ENCODE measurements around the gene DNAJC4.
A peak's percentile ranks its signal among the peaks of the same experiment; 100 is the strongest.

DNAJC4 gene

DNA sequence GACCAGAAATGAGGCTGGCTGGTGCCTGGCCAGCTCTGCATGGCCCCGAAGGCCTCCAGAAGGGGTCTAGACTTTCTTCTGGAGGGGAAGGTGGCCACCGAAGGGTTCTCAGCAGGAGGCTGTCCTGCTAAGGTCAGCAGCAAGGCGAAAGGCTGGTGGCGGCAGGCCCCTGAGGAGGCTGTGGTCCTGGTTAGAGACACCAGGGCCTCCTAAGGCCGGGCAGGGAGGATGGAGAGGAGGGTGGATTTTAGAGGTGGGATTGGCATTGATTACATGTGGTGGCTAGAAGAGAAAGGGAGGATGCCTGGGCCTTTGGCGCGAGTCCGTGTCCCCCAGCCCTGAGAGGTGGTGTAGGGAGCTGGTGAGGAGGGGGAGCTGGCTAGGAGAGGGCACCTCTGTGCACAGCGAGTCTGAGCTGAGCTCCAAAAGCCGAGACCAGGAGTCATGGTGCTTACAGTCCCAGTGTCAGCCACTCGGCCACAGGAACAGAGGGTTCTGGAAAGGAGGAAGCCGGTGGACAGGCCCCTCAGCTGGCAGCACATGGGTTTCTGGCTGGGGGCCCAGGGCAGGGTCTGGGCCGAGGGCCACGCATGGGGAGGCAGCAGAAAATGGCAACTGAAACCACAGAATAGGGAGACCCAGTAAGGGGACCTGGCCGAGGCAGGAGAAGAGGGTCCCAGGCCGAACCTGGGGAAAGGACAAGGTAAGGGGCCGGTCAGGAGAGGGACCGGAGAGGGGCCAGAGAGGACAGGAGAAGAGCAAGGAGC lies 21.4 kb upstream of the DNAJC4 start:
- no peak for DNase-seq

DNA sequence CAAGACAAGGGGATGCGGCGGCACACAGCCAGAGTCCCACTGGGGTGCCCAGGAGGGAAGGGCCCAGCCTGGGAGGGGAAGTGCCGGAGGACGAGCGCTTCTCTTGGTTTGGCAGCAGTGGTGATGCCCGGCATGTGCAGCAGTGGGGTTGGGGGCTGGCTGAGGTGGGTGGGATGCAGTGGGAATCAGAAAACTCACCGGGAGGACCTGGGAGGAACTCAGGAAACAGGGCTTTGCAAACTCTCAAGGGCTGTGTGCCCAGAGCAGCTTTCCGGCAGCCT lies 20.8 kb upstream of the DNAJC4 start:
- DNase-seq = no peak

DNA sequence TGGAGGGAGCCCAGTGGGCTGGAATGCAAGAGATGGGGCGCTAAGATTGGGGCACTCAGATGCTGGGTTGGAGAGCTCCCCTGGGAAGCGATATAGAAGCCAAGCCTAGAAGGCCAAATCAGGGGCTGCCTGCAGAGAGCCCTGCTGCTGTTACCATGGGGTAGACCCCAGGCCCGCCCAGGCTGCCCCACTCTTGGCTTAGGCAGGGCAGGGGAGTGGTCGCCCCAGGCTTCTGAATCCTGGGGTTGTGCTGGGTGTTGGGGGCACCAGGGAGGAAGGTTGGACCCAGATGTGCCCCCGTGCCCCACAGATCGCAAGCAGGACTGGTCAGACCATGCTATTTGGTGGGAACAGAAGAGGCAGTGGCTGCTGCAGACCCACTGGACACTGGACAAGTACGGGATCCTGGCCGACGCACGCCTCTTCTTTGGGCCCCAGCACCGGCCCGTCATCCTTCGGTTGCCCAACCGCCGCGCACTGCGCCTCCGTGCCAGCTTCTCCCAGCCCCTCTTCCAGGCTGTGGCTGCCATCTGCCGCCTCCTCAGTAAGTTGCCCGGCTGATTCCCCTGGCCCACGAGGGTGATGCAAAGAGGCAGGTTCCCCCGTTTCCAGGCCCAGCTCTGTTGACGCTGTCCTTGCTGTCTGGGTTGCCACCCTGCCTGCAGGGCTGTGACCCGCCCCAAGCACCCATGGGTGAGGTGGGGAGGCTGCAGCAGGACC lies 19.9 kb upstream of the DNAJC4 start:
- no peak for DNase-seq

DNA sequence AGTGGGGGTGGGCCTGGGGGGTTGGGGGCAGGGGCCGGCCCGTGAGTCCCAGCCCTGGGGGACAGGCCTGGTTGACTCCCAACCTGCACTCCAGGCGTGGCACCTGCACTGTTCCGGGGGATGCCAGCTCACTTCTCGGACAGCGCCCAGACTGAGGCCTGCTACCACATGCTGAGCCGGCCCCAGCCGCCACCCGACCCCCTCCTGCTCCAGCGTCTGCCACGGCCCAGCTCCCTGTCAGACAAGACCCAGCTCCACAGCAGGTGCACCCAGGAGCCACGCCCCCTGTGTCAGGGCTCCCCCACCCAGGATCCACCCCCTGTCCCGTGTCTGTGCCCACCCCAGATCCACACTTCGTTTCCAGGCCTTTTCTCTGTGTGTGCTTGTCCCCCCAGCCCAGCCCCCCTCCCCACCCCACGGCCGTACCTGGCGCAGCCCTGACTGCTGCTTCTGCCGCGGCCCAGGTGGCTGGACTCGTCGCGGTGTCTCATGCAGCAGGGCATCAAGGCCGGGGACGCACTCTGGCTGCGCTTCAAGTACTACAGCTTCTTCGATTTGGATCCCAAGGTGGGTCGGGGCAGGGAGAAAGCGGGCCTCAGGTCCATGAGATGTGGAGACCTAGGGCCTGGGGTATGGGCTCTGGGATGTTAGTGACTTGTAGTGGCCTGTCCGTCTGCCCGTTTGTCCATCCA lies 19.0 kb upstream of the DNAJC4 start:
- DNase-seq = no peak

DNA sequence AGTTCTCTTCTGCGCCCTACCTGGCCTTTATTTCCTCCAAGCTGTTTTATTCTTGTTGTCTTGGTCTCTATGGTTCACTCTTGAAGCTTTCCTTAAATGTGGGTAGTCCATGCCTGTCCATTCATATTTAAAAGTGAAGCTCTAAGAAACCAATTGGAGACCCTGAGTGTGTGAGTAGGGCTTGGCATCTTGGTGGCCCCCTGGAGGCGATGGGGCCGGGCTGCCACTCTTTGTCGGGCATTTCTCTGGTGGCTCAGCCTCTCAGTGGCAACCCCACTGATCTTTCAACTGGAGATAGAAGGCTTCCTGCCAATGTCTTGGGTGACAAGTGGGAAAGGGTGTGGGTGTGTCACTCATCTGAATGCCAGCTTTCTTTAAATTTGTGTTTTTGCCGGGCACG lies 13.5 kb upstream of the DNAJC4 start:
- no peak for DNase-seq

DNA sequence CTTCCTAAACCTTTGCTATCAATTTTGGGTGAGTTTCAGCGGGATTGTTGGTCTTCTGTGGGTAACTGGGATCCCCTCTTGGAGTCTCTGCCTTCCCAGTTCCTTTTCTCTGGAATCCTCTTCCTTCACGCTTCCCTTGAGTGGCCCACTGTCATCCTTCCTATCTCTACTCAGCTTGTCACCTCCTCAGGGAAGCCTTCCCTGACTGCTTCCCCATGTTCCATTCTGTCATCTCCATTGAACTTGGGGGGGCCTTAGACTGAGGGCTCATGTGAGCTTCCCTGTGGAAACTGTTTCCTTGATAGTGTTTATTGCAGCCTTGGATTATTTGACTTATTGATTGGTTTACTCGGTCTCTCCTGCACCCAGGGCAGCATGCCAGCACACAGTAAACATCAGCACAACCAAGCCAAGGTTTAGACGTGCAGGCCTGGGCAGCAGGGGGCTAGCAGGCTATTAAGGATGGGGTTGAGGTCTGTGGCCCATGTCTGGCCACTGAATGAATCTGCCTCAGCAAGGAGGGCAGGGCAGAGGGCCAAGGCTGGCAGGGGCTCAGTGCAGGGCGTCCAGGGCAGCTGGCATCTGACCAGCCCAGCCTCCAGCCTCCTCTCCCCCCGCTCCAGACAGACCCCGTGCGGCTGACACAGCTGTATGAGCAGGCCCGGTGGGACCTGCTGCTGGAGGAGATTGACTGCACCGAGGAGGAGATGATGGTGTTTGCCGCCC lies 11.6 kb upstream of the DNAJC4 start:
- DNase-seq = no peak

DNA sequence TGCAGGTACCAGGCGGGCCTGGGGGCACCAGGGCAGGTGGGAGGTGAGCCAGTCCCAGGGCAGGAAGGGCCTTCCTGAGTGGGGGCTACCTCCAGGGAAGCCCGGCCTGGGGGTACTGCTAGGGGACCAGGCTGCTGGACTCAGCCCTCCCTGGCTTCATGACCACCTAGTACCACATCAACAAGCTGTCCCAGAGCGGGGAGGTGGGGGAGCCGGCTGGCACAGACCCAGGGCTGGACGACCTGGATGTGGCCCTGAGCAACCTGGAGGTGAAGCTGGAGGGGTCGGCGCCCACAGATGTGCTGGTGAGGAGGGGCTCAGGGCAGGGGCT lies 11.0 kb upstream of the DNAJC4 start:
- DNase-seq = no peak

DNA sequence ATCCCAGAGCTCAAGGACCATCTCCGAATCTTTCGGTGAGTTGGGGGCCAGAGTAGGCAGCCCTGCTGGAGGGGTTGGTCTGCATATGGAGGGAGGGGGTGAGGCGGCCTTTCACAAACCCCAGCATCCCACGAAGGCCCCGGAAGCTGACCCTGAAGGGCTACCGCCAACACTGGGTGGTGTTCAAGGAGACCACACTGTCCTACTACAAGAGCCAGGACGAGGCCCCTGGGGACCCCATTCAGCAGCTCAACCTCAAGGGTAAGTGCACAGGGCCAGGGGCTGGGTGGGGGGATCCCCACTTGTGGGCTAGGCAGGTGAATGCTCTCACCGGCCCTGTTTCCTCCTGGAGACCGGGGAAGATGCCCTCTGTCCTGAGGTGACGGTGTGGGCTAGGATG lies 10.6 kb upstream of the DNAJC4 start:
- no peak for DNase-seq

DNA sequence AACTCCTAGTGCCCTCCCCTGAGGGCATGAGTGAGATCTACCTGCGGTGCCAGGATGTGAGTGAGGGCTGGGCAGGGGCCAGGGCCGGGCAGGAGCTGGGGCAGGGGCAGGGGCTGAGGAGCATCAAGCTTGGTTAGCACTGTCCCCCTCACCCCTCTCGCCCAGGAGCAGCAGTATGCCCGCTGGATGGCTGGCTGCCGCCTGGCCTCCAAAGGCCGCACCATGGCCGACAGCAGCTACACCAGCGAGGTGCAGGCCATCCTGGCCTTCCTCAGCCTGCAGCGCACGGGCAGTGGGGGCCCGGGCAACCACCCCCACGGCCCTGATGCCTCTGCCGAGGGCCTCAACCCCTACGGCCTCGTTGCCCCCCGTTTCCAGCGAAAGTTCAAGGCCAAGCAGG lies 10.1 kb upstream of the DNAJC4 start:
- no peak for DNase-seq

DNA sequence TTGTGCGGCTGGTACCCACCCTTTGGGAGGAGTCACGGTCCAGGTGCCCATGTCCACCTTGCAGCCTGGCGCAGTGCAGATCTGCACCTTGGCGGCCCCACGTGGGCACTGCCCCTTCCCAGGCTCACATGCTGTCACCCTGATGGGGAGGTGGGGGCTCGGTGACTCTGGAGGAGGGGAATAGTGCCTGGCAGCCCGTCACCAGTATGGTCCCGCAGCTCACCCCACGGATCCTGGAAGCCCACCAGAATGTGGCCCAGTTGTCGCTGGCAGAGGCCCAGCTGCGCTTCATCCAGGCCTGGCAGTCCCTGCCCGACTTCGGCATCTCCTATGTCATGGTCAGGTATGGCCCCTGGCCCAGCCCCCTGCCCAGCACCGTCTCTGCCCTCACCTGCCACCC lies 9.6 kb upstream of the DNAJC4 start:
- no peak for DNase-seq

DNA sequence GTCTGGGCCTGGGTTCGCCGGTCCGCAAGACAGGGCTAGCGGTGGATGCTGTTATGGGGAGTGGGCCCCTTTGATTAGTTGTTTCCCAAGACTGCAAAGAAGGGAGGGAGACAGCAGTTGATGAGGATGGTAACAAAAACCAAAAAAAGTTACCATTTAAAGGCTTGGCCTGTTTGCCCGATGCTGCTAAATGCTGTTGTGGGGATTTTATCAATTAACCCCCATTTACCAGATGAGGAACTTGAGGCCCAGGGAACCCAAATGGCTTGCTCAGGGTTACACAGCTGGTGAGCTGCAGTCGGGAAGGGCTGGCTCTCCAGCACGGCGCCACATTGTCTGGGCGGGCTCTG lies 7.7 kb upstream of the DNAJC4 start:
- no peak for DNase-seq

DNA sequence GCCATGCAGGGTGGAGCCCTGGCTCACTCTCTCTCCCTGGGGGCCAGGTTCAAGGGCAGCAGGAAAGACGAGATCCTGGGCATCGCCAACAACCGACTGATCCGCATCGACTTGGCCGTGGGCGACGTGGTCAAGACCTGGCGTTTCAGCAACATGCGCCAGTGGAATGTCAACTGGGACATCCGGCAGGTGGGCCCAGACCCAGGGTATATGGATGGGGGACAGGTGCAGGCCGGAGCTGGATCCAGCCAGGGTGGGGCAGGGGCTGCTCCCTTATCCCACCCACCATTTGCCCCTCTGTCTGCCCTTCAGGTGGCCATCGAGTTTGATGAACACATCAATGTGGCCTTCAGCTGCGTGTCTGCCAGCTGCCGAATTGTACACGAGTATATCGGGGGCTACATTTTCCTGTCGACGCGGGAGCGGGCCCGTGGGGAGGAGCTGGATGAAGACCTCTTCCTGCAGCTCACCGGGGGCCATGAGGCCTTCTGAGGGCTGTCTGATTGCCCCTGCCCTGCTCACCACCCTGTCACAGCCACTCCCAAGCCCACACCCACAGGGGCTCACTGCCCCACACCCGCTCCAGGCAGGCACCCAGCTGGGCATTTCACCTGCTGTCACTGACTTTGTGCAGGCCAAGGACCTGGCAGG lies 7.2 kb upstream of the DNAJC4 start:
- no peak for DNase-seq

DNA sequence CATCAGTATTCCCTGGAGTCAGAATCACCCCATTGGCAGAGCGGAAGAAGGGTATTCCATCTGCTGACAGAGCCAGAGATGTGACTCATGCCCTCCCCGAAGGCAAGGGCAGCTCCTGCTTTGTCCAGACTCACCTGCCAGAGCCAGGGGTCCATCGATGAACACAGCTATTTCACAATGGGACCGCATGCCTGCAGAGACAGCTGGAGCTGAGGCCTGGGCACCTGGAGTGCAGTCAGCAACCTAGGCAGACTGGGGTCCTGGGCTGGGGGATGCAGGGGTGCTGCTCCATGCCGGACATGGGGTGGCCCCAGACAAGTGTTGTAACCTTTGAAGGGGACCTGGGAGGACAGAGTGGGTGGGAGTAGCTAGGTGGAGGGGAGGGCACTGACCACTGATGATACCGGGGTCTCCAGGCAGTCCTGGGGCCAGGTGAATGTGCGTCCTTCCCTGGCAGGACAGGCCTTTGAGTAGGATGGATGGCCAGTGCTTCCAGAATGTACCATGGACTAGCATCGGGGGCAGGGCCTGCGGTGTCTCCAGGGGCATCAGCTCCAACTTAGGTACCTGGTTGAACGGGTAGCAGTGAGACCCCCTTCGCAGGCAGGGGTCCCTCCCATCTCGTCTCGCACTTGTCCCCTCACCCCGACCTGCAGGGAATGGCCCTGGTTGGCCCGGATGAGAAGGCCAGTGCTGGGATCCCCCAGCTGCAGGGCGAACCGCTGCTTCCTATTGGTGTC lies 6.0 kb upstream of the DNAJC4 start:
- DNase-seq = no peak

DNA sequence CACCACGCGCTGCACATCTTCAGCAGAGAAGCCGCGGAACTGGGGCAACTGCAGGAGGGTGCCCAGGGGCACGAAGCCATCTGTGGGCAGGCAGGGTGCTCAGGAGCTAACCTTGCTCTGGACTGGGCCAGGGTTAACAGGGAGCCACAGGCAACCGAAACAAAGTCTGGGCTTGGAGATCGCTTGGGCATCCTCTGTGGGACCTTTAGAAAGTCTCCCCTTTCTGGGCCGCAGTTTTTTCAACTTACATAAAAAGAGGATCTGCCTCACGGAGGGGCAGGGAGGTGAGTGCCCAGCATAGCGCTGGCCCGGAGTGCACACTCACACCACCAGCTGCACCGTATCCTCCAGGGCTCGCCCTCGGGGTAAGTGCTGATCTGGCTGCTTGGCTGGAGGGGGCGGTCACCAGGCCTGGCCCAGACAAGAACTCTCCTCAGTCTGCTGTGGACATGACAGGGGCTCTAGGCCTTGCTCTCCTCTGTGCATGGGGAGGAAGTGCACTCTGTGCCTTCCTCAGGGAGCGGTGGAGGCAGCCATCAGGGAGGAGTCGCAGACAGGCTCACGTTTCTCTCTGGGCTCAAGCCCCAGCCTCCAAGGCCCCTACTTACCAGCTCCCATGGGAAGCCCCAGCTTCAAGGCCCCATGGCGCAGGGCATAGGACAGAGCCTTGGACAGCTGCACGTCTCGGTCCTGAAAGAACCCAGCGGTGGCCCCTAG lies 5.3 kb upstream of the DNAJC4 start:
- no peak for DNase-seq

DNA sequence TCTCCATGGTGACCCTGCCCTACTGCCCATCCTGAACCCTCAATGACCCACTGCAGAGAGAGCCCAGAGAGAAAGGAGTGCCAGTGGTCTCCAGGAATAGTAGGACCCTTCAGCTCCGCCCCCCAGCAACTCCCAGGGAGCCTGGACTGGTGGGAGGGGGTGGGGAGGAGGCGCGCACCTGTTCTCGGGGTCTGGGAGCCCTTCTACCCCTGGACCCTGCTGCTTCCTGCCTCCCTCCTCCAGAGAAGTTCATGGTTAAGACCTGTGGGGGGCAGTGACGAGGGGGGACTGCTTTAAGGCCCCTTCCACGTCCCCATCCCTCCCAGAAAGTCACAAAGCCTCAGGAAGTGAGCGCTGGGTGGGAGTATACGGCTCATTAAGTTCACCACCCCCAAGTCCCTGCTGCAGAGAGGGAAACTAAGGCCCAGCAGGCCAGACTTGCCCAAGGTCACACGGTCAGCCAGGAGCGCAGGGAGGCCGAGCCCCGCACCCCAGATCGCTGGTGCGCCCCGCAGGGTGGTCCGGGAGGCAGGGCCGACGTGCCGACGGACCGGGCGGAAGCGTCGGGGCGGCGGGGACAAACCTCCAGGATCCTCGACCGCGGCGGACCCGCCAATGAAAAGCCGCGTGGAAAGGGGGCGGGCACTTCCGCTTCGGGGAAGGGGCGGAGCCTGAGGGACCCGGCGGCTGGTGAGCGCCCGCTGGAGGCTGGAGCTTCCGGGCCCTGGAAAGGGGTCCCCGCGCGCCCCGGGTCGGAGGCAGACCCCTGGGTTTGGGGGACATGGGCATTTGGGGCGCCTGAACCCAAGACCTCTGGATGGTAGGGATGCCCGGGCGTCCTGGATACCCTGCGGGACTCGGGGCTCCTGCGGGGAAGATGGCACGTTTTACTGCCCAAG lies 4.5 kb upstream of the DNAJC4 start, which contains the start of the genes NUDT22 and TRPT1:
TSS of gene NUDT22 (plus strand) at position 667 of the 899 bp plus-strand sequence. CDS start 379 bp downstream, outside the sequence.
TSS of gene TRPT1 (minus strand) at position 579 of the 899 bp plus-strand sequence. CDS start at position 253, 326 bp downstream.
- peak; percentile 77 for DNase-seq

DNA sequence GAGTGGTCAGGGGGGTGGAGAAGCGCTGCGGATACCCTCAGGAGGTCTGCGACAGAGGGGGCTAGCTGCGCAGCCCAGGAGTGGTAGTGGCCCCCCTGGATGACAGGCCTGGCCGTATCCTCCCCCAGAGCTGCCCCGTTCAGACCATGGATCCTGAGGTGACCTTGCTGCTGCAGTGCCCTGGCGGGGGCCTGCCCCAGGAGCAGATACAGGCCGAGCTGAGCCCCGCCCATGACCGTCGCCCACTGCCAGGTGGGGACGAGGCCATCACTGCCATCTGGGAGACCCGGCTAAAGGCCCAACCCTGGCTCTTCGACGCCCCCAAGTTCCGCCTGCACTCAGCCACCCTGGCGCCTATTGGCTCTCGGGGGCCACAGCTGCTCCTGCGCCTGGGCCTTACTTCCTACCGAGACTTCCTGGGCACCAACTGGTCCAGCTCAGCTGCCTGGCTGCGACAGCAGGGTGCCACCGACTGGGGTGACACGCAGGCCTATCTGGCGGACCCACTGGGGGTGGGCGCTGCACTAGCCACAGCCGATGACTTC lies 3.8 kb upstream of the DNAJC4 start:
- no peak for DNase-seq

DNA sequence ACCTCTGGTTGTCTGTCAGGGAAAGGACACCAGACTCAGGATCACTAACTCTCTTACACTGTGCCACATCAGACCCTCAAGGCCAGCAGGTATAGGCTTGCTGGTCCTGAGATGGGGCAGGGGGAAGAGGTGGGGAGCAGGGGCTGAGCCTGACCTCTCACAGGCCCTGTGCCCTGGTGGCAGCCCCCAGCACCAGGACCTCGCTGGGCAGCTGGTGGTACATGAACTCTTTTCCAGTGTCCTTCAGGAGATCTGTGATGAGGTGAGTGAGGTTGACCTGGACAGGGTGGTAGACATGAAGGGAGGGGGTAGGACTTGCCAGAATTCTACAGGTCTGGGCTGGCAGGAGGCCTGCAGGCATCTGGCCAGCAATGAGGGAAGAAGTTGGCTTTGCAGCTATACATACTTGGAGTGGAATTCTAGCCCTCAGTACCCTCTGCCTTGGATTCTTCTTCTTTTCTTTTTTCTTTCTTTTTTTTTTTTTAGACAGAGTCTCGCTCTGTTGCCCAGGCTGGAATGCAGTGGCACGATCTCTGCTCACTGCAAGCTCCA lies 2.9 kb upstream of the DNAJC4 start:
- DNase-seq = no peak

DNA sequence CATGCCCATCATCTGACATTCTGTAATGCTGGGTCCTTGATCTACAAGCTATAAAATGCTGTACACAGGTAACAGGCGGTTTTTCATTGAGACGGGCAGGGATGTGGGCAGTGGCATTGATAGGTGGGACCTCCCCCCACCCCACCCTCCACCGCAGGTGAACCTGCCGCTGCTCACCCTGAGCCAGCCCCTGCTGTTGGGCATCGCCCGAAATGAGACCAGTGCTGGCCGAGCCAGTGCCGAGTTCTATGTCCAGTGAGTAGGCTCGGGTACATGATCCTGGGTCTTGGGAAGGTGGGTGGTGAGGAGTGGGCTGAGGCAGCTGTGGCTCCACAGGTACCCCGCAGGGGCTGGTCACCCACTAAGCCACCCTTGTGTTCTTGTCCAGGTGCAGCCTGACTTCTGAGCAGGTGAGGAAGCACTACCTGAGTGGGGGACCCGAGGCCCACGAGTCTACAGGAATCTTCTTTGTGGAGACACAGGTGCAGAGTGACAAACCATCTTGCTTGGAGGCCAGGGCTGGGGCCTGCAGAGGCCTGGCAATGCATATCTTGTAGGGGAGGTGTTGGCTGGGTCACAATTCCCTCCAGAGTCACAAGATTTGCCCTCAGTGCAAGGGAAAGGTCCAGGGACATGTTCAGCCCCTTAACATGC lies 1.1 kb upstream of the DNAJC4 start:
- no peak for DNase-seq

DNA sequence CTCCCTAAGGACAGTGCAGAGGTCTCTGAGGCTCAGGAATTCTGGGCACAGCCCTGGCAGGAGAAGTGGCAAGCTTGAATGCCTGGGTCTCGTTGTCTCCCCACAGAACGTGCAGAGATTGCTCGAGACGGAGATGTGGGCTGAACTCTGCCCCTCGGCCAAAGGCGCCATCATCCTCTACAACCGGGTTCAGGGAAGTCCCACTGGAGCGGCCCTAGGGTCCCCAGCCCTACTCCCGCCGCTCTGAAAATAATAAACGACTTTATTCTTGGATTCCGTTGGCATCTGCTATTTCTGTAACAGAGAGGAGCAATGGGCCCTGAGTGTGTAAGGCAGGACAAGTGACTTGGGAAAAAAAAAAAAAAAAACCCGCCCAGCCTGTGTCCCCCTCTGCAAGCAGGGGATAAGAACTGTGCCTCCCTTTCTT lies 591 bp upstream of the DNAJC4 start:
- no peak for DNase-seq
